ENCODE data around the gene AUTS2. TPM values are rescaled to one million over a fixed set of nuclear protein-coding genes. Genes with fewer than 3 reads are reported as not detected.
"Not testable (repeated sequence)": the region's sequence is repeated elsewhere in the genome, so short reads cannot be mapped to it uniquely, and the experiment has no call there.

The AUTS2 gene
- total RNA-seq, 2 donors from 2014 or later = 8.6 TPM

DNA sequence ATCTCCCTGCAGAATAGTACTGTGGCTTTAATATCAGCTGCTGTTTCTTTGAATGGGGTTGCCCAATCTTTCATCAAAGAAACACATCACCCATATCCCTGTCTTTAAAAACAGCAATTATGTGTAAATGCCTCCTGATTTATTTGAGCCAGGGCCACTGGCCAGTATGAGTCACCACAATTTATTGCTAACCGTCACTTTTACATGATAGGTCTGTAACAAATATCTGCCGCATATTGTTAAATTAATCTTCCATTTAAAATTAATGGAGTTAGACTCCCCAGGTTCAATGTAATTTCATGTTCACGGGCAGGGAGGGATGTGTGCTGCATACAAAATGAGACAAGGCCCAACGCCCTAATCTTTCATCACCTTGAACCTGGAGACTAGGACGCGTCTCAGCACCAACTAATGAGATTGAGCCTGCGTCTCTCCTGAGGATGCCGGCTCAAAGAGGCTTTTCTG lies 673.4 kb downstream of the AUTS2 start:
- no peak overlapping the region for H3K27ac ChIP-seq
- no peaks in the 10 kb centered on the region for H3K27me3 ChIP-seq
- H3K4me3 ChIP-seq = no peak overlapping the region
- TF ChIP-seq, protein P1, sequence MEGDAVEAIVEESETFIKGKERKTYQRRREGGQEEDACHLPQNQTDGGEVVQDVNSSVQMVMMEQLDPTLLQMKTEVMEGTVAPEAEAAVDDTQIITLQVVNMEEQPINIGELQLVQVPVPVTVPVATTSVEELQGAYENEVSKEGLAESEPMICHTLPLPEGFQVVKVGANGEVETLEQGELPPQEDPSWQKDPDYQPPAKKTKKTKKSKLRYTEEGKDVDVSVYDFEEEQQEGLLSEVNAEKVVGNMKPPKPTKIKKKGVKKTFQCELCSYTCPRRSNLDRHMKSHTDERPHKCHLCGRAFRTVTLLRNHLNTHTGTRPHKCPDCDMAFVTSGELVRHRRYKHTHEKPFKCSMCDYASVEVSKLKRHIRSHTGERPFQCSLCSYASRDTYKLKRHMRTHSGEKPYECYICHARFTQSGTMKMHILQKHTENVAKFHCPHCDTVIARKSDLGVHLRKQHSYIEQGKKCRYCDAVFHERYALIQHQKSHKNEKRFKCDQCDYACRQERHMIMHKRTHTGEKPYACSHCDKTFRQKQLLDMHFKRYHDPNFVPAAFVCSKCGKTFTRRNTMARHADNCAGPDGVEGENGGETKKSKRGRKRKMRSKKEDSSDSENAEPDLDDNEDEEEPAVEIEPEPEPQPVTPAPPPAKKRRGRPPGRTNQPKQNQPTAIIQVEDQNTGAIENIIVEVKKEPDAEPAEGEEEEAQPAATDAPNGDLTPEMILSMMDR (IDR thresholded peaks at IDR 0.05) = no peak
- H3K36me3 ChIP-seq = no peaks in the 10 kb centered on the region
- H3K4me1 ChIP-seq = no peaks in the 10 kb centered on the region
- DNase-seq (ENCODE audit: low spot score) = no peak
- H3K9me3 ChIP-seq = no peaks in the 10 kb centered on the region

DNA sequence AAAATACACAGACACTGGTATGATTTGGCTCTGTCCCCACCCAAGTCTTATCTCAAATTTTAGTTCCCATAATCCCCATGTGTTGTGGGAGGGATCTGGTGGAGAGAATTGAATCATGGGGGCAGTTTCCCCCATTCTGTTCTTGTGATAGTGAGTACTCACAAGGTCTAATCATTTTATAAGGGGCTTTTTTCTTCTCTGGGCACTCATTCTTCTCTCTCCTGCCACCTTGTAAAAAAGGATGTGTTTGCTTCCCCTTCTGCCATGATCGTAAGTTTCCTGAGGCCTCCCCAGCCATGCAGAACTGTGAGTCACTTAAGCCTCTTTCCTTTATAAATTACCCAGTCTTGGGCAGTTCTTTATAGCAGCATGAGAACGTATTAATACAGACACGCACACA lies 677.3 kb downstream of the AUTS2 start:
- H3K36me3 ChIP-seq; H3K27me3 ChIP-seq; DNase-seq (ENCODE audit: low spot score); H3K4me3 ChIP-seq; H3K27ac ChIP-seq; H3K9me3 ChIP-seq; H3K4me1 ChIP-seq: not testable (repeated sequence)

DNA sequence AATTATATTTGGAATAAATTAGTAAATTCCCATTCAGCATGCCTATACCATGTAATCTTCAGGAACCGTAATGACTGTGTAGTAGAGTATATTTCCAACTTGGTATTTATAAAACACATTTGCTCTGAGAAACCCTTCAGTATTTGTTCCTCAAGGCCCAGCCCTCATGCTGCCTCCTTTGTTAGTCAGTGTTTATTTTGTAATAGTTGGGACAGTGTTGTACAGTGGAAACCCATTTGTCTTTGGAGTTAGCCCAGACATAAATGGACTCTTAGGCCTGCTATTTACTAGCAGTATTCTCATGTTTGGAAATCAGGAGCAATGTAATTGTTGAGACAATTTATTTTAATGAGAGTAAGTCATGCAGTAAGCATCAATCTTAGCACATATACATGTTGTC lies 686.9 kb downstream of the AUTS2 start:
- Histone ChIP-seq H3K4me1 (no peaks in the 10 kb centered on the region), H3K36me3 (no peaks in the 10 kb centered on the region), H3K27ac (no peak overlapping the region), H3K9me3 (no peaks in the 10 kb centered on the region), H3K4me3 (no peak overlapping the region), H3K27me3 (no peaks in the 10 kb centered on the region)
- TF ChIP-seq, protein P1 (IDR thresholded peaks at IDR 0.05) = no peak
- no peak for DNase-seq (ENCODE audit: low spot score)

DNA sequence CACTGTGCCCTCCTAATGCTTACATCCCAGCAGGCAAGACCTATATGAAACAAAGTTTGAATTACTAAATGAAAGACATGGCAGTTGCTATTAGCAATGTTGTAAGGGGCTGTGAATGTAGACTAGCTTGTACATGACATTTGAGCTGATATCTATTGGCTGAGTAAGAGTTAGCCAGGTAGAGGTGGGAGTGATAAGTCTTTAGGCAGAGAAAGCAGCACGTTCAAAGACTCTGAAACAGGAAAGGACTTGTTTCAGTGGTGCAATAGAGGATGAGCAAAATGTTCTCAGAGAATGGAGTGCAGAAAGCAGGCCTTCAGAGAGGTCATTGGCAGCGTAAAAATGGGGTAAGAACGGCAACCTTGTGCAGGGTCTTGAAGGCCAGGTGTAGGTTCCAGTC lies 687.6 kb downstream of the AUTS2 start:
- H3K36me3 ChIP-seq = no peaks in the 10 kb centered on the region
- no peak overlapping the region for H3K27ac ChIP-seq
- no peaks in the 10 kb centered on the region for H3K9me3 ChIP-seq

DNA sequence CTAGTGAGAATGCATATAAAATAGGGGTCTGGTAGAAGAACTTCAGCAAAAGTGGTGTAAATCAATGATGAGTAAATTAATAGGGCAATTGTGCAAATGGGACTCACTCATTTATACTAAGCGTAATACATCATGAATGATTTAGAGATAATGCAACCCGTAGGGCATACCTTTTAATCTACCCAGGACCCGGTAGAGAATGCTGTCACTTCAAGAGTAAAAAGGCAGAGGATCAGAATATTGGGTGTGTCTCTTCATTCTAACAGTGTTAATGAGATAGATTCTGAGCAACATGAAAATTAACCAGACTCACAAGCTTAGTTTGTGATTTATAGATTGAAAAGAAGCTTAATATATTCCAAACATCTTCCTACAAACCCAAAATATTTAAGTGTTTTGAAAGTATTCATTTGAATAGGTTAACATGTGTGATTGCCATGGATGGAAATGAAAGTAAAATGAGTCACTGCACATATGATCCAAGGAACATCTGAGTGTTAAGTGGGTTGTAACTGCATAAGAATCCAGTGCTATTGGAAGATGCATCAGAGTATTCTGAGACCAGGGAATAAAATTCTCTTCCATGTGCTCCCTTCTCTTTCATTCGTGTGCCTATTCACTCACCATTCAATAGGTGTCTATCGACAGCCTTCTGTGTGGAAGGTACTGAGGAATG lies 690.6 kb downstream of the AUTS2 start:
- no peak overlapping the region for H3K4me3 ChIP-seq
- TF ChIP-seq, protein P1 (IDR thresholded peaks at IDR 0.05) = no peak
- no peaks in the 10 kb centered on the region for H3K4me1 ChIP-seq
- H3K27ac ChIP-seq = no peak overlapping the region
- no peaks in the 10 kb centered on the region for H3K27me3 ChIP-seq
- DNase-seq (ENCODE audit: low spot score) = no peak
- H3K9me3 ChIP-seq = no peaks in the 10 kb centered on the region
- no peaks in the 10 kb centered on the region for H3K36me3 ChIP-seq

More for the DNA sequence above, 687.6 kb downstream of the AUTS2 start:
- DNase-seq (ENCODE audit: low spot score) = no peak
- Histone ChIP-seq H3K4me3 (no peak overlapping the region), H3K27me3 (no peaks in the 10 kb centered on the region), H3K4me1 (no peaks in the 10 kb centered on the region)
- TF ChIP-seq, protein P1 (IDR thresholded peaks at IDR 0.05) = no peak

DNA sequence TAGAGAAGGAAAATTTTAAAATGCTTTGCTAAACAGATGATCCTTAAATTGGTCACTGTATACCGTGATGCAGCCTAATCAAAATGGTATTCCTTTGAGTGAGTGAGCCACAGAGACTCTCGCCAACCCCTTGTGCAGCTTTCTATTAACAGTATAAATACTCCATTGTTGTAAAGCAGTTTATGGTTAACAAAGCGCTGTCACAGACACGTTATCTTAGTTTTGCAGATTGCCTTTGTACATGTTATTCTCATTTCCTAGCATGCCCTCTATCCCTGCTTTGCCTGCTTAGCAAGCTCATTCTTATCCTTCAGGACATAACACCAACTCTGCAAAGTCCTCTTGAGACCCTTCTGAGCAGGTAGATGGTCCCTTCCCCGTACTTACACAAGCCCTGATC lies 694.4 kb downstream of the AUTS2 start:
- H3K27me3 ChIP-seq = no peaks in the 10 kb centered on the region
- TF ChIP-seq, protein P1 (IDR thresholded peaks at IDR 0.05) = no peak

More for the DNA sequence above, 694.4 kb downstream of the AUTS2 start:
- DNase-seq (ENCODE audit: low spot score) = no peak
- Histone ChIP-seq H3K4me1 (no peaks in the 10 kb centered on the region), H3K4me3 (no peak overlapping the region), H3K9me3 (no peaks in the 10 kb centered on the region), H3K36me3 (no peaks in the 10 kb centered on the region), H3K27ac (no peak overlapping the region)

Measured in right atrium auricular region (tissue), 2 donors.